Measurements from ENCODE around the gene ACHE.

The ACHE gene

DNA sequence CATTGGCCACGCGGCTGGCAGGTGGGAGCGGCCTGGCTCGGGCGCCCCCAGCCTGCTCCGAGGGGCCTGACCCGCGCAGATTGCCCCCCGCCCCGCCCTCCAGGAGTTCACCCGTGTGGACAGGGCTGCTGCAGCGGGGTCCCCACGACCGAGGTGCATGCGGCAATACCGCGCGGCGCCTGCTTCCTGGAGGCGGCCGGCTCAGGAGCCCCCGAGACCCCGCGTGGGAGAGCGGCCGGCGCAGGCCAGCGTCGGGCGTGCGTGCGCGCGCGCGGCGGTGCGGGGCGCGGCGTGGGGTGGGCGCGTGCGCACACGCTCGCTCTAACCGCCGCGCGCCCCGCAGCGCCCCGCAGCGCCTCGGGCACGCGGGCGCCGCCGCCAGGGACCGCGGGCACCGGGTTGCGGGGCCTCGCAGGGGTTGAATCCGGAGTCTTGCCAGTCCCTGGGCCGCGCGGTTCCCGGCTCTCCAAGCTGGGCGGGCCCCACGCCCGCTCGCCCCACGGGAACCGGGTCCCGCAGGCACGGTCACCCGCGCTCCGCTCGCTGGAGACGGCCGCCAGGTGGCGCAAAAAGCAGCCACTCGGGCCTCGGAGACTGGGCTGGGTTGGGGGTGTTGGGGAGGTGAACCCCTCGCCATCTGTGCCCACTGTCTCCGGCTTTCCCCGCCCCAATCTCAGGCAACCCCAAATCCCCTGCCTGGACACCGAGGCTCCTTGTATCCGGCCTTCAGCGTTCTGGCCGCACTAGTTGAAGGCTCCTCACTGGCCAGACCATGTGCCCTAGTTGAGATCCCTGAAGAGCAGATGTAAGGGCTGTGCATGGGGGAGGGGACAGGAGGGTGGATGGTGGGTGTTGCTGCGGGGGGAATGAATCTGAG is 1.3 kb upstream of the ACHE start:
- DNase-seq = no peak

DNA sequence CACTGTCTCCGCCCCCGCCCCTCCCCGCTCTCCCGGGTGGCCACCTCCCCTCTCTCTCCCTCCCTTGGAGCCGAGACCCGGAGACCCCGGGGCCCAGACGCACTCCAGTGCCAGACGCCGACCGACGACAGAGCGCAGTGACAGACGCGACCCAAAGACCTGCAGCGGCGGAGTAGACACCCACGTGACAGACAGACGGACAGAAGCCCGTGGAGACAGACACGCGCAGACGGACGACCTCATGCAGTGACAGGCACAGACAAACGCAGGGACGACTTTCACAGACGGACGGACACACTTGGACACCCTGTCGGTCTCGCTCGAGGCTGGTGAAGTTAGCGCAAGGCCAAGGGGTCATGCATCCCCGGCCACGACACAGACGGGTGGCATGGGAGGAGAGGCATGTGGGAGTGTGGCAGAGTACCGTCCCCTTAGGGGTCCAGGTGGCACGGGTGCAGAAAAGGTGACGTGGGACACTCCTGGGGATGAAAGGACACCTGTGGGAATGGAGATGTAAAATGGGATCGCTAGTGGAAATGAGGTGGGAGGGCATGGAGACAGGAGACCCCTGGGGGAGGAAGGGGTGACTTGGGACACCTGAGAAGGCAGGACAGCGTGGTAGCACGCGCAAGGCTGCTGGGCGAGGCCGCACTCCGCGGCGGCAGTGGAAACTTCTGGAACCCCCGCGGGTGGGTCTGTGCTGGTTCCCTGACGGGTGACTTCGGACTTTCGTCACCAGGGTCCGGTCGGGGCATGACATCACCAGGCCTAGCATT is 456 bp upstream of the ACHE start:
- no peak for DNase-seq

DNA sequence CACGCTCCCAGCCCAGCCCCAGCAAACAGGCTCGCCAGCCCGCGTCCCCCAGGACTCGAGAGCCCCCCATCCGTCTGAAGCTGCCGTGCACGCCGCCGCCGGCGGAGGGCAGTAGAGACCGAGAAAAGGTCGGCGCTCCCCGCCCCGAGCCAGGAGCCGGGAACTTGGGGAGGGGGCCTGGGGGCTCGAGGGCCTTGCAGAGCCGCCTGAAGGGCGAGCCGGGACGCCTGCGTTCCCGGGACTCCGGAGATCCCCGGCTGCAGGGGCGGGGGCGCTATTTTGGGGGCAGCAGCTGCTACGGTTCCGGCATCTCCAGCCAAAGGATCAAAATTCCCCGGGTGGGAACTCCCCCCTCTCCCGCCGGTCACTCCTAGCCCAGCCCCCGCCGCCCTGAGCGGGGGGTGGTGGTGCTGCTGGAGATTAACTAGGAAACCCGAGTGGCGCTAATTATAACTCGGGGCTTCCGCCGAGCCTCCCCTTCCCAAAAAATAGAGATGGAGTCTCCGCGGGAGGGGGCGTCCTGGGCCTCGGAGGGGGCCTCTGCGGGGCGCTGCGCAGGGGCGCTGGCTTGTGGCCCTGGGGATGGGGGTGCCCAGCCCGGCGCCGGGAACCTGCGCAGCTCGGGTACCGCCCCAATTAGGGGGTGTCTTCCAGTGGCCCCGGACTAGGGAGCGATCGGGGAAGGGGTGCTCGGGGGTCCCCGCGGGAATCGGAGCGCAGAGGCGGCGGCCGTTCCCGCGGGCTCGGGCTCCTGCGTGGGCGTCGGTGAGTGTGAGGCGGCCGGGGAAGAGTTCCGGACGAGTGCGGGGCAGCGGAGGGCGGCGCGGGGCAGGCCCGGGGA is 608 bp downstream of the ACHE start:
- DNase-seq = no peak

DNA sequence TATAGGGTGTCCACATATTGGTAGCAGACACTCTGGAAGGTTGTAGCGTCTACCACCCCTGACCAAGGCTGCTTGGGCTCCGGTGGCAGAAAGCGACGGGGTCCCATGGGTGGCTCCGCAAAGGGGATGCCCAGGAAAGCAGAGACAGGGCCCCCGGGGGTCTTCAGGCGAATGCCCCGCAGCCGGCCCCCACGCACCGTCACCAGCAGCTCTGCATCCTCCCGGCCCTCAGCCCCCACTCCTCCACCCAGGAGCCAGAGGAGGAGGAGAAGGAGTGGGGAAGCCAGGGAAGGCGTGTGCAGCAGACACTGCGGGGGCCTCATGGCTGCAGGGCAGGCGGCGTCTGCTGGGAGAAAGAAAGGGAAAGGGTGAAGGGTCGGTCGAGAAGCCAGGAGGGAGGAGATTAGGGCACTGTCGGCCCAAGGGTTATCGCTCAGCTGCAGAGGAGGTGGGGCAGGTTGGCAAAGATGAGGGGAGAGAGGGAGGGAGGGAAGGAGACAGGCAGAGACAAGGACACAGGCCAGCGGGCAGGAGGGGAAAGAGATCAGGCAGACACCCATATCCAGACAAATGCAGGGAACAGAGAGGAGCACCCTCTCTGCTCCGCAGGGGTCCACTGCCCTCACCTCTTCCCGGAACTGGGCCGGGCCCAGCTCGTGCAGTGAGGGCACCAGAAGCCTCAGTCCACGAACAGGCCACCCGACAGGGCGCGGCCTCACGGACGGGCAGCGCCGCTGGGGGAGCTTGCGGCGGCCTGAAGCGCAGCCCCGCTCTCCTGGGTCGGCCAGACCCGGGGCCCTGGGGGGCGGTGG is 1.6 kb downstream of the ACHE start:
- DNase-seq = no peak

DNA sequence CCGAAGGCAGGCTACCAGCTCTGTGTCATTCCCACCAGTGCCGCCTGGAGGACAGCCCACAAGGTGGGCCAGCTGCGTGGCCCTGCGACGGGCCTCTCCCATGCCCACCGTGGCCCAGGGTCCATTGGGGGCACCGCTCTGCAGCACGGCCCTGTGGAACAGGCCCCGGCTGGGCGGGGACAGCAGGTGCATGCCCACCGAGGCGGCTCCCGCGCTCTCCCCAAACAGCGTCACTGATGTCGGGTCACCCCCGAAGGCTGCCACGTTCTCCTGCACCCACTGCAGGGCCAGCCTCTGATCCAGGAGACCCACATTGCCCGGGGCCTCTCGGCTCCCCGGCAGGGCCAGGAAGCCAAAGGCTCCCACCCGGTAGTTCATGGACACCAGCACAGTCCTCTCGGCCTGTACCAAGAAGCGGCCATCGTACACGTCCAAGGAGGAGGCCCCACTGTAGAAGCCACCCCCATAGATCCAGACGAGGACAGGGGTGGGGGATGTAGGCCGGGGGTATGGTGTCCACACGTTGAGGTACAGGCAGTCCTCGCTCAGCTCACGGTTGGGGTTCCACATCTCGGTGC is 2.3 kb downstream of the ACHE start:
- DNase-seq = no peak

DNA sequence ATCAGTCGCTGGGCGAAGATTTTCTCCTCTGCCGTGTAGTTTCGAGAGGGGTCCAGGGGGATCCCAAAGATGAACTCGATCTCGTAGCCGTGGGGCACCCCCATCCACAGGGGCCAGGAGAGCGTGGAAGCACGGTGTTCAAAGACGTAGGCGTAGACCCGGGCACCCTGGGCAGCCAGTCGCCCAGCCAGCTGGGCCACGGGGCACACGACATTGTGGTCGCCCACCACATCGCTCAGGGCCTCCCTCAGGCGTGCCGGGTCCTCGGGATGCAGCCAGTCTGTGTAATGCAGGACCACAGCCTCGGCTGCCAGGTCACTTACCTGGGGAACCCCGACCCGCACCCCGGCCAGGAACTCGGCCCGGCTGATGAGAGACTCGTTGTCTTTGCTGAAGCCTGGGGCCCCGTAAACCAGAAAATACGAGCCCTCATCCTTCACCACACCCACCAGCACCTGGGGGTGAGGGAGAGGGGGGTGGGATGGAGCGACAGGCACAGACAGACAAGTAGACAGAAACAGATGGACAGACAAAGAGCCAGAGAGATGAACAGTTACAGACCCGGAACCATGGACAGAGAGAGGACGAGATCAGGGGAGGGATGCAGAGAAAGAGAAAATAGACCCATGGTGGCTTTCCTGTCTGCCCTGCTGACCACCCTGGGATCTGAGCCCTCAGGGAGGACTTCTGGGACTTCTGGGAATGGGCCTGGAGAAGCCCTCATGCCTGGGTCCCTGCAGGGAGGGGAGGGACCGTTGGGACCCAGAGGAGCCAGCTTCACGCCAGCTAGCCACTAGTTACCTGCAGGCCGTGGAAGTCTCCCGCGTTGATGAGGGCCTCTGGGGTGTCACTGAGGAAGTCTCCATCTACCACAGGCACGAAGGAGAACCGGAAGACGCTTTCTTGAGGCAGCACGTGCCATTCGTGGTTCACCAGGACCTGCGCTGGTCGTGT is 3.0 kb downstream of the ACHE start:
- no peak for DNase-seq

DNA sequence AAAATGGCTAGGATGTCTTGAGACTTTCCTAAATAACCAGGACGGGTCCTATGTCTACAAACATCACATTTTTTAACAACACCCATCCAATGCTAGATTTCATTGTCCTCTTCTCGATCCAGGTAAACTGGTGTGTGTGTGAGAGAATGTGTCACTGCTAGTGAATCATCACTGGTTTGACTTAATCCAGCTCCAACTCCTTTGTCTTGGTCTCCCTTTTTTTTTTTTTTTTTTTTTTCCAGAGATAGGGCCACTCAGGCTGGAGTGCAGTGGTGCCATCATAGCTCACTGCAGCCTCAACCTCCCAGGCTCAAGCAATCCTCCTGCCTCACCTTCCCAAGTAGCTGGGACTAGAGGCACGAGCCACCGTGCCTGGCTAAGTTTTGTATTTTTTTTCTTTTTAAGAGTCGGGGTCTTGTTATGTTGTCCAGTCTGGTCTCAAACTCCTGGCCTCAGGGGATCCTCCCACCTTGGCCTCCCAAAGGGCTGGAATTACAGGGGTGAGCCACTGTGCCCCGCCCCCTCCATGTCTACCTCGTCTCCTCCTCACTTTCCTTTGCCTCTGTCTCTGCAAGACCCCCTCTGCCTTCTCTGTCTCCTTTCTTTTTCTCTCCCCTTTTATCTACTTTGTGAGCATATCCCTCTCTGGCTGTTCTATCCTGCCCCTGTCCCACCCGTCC is 4.0 kb downstream of the ACHE start:
- no peak for DNase-seq

DNA sequence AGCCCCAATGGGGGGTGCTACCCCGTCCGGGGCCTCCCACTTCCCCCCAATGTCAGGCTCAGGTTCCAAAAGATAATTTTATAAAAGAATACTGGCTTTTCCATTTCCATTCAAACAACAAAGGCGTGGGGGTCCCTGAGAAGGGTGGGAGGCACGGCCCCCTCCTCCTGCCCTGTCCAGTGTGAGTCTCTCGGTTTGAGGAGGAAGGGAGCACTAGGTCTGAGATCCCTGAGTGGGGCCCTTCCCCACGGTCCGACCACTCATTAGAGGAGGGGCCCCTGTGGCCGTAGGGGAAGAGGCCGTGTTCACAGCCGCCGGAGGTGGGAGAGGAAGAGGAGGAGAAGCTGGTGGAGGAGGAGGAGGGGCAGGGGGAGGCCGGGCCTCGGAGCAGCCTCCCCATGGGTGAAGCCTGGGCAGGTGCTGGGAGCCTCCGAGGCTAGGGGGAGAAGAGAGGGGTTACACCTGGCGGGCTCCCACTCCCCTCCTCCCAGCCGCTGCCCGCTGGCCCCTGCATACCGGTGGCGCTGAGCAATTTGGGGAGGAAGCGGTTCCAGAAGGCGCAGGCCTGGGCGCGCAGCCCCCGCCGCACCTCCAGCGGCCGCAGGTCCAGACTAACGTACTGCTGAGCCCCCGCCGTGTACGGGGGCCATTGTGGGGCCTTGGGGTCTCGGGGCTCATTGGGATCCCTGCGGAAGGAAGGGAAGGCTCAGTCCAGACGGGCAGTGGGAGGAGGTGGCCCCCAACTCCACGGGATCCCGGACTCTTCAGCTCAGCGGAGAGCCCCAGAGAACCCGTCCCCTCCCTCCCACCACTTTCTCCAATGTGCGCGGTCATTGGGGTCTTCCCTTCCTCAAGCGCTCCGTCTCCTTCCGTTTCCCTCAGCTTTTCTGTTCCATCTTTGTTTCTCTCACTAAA is 4.8 kb downstream of the ACHE start:
- DNase-seq = no peak

DNA sequence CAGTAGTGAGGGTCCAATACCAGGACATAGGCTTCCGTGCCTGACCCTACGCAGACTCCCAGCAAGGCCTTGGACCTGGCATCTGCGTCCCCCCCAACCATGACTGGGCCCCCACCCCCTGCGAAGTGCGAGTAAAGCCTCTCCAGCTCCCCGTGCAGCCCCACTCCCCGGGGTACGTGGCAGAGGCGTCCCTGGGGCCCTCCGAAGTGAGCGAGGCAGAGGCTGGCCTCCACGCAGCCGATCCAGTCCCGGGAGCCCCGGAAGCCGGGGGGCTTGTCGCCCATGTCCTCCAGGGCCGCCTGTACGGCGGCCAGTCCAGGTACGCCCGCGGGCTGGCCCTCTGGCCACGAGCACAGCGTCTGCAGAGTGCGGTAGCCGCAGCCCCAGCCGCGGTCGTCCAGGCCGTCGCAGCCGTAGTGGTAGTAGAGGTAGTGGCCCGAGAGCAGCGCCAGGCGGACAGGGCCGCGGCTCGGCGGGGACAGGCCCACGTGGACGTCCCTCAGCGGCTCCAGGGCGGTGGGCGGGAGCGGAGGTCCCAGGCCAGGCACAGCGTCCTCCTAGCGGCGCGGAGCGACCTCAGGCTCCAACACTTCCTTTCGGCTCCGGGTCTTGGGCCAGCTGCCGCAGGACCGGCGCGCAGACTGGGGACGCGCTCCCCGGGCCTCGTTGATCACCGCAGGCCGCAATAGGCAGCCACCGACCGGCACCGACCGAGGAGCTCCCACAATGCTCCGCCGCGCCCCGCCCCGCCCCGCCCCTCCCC is 6.5 kb downstream of the ACHE start, which contains the start of gene UFSP1:
UFSP1 (minus strand) TSS at position 728 of the 763 bp plus-strand sequence; CDS start at position 284, 444 bp downstream.
- DNase-seq = peak; percentile 63

DNA sequence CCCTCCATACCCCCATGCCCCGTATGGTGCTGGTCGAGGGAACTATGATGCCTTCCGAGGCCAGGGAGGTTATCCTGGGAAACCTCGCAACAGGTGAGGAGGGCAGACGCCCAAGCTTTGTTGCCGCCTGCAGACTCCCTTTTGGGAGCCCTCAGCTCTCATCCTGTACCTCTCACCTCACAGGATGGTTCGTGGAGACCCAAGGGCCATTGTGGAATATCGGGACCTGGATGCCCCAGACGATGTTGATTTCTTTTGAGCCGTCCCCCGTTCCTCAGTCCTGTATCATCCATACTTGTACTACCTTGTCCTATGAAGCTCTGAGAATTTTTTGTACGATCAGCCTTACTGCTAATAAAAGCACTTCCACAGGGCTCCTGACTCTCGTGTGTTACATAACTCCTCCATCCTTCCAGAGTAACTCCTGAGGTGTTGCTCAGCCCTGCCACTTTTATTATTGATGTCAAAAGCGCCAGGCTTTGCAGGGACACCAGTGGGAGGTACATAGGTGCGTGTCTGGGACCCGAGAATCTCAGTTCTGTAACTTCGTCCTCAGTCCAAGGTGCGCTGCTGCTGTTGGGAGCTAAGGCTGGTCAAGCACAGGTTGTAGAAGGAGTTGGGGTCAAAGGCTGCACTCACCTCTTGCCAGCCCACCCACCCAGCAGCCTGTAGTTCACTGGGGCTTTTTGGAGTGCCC is 7.2 kb downstream of the ACHE start:
- no peak for DNase-seq

DNA sequence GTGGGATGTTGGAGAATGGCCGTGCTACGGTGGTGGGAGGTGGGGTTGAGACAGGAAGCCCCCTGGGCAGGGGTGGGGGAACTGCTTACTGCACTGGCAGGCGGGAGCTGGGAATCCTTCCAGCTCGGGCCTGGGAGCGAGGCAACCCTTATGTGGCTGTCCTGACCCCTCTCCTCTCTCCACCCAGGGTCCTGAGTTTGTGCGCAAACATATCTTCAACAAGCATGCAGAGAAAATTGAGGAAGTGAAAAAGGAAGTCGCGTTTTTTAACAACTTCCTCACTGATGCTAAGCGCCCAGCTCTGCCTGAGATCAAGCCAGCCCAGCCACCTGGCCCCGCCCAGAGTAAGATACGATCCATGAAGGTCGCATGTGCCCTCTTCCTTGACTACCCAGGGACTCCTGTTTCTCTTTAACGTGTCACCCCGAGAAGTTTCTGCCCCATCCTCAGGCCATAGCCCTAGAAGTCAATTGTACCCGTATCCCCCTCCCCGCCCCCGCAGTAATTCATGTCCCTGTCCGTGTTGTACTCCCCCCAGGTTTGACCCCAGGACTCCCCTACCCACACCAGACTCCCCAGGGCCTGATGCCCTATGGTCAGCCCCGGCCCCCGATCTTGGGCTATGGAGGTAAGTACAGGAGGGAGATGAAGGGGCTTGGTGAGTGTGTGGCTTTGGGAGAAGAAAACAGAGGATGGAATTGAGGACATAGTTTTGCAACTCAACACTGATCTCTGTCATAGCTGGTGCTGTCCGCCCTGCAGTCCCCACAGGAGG is 8.0 kb downstream of the ACHE start:
- no peak for DNase-seq

DNA sequence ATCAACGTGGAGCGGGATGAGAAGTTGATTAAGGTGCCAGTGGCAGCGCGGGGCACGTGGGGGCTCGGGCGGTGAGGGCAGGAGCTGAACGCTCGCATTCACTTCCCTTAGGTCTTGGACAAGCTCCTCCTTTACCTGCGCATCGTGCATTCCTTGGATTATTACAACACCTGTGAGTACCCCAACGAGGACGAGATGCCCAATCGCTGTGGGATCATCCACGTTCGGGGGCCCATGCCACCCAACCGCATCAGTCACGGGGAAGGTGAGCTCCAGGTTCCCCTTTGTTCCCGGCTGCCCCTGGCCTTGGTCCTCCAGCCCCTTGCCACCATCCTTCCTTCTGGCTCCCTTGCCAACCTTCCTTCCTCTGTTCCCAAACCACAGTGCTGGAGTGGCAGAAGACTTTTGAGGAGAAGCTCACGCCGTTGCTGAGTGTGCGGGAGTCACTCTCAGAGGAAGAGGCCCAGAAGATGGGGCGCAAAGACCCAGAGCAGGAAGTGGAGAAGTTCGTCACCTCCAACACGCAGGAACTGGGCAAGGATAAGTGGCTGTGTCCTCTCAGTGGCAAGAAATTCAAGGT is 8.7 kb downstream of the ACHE start:
- no peak for DNase-seq

DNA sequence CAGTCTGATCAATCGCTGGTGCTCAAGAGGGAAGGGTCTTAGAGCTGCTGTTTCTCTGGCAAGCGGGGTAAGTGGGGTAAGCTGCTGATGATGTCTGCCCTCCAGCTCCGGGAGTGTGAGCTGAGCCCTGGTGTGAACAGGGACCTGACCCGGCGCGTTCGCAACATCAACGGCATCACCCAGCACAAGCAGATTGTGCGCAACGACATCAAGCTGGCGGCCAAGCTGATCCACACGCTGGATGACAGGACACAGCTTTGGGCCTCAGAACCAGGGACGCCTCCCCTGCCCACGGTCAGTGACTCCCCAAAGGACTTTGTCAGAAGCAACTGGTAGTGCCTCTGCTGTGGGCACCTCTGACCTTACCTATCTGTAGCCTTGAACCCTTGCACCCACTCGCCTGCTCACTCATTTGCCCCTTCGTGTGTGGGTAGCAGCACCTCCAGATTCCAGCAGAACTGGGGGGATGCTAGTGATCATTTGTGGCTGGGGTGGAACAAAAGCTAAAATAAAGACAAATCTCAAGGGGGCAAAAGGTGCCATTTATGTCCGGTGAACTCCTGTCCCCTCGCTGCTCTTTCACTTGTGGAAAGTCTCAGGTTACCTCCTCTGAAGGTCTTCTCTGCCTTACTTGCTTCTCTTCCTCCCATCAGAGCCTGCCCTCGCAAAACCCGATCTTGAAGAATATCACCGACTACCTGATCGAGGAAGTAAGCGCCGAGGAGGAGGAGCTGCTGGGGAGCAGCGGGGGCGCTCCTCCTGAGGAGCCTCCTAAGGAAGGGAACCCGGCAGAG is 9.3 kb downstream of the ACHE start:
- no peak for DNase-seq

DNA sequence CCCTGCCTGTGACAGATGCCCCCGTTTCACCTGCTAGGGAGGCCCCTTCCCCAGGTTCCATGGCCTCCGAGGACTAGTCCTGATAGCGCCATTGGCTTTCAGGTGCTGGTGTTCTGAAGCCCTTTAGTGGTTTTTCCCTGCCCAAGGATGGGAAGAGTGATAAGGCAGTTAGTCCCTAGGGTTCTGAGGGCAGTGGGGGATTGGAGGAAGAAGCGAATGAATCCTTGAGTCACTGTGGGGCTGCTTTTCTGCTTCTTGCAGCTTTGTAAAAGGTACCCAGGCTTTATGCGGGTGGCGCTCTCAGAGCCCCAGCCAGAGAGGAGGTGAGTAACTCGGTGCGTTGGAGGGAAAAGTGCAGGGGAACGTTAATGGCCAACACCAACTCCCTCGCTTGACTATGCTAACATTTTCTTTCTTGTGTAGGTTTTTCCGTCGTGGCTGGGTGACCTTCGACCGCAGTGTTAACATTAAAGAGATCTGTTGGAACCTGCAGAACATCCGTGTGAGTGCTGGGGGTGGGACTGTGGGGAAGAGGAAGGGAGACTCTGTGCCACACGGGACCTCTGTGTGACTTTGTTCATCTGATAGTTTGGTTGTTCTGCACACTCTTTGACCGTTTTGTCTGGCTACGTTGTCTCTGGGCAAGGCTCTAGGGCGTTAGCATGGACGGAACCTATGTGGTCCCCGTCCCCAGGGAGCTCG is 10.1 kb downstream of the ACHE start:
- DNase-seq = no peak

Measured in NCI-H2029 (cell line).